HCT116 (cell line): ENCODE measurements around the gene TEX19. TPM values are rescaled to one million over a fixed set of nuclear protein-coding genes. Genes with fewer than 3 reads are reported as not detected.

Experiments
- ATAC-seq: fragments of 200-7000 bp; cut with Tn5 transposase; 2 replicates; pipeline ENCODE4 v1.9.1; 2020; ENCODE audit warnings: mild to moderate bottlenecking, moderate library complexity
- BruUV-seq: library from RNA; stranded (reverse); fragments of 400-500 nt; replicated peaks from 2 replicates; lab custom pipeline; 2021; lab: Mats Ljungman, UMichigan
- CTCF ChIA-PET: fragments of 300-600 bp; sonication (Branson Sonifier 250); formaldehyde crosslinking; loops from one replicate; lab custom pipeline; 2021; ENCODE audit warnings: antibody characterized with exemption; lab: Charles Lee
- POLR2A ChIA-PET: fragments of 300-600, 350-600 bp; sonication (Branson Sonifier 250); formaldehyde crosslinking; loops from one replicate; lab custom pipeline; 2021; ENCODE audit warnings: antibody characterized with exemption; lab: Charles Lee
- RAD21 ChIA-PET, 2 experiments: fragments of 300-600 bp; sonication (Branson Sonifier 250); formaldehyde crosslinking; loops; one replicate each; lab custom pipeline; 2023; ENCODE audit warnings: low total read pairs in 2 of 2; ENCODE audit not compliant: uncharacterized antibody in 2 of 2, unreplicated experiment in 2 of 2, low non-redundant PET in 1 of 2; lab: Charles Lee
- DNase-seq: peaks from one replicate; pipeline ENCODE4 v3.0.0-alpha.2; 2010; ENCODE audit warnings: low read depth, low spot score
- H2AFZ ChIP-seq: fragments of 200-600 bp; shearing (Covaris generic), sonication (generic); 2 replicates; pipeline ENCODE4 v1.6.1; 2017; ENCODE audit warnings: low read depth, mixed run types, mixed read lengths, antibody characterized with exemption, low read length; ENCODE audit not compliant: poor library complexity, severe bottlenecking
- H3K27ac ChIP-seq: 2 replicates; pipeline ENCODE4 v1.5.1; 2012; ENCODE audit warnings: low read depth, low read length
- H3K27me3 ChIP-seq: fragments of 200-600 bp; sonication (generic); 2 replicates; pipeline ENCODE4 v1.6.1; 2016; ENCODE audit warnings: mixed run types, low read length, mixed read lengths; ENCODE audit not compliant: insufficient read depth
- H3K36me3 ChIP-seq, 2 experiments: fragments of 200-500 bp in 1 of 2; fragments of 200-600 bp in 1 of 2; sonication (Bioruptor generic) in 1 of 2; sonication (generic) in 1 of 2; 2 replicates each; pipeline versions ENCODE4 v1.5.1 to v1.6.1; 2014 to 2016; ENCODE audit warnings: low read length in 2 of 2, inconsistent platforms in 1 of 2, mixed read lengths in 1 of 2, mixed run types in 1 of 2; ENCODE audit not compliant: insufficient read depth in 2 of 2, control insufficient read depth in 1 of 2
- H3K4me1 ChIP-seq, 2 experiments: fragments of 200-600 bp in 1 of 2; sonication (generic) in 1 of 2; 2 replicates each; pipeline versions ENCODE4 v1.5.1 to v1.6.1; 2012 to 2017; ENCODE audit warnings: low read length in 2 of 2, inconsistent platforms in 1 of 2, mild to moderate bottlenecking in 1 of 2, mixed read lengths in 1 of 2, mixed run types in 1 of 2, moderate library complexity in 1 of 2; ENCODE audit not compliant: insufficient read depth in 2 of 2, control insufficient read depth in 1 of 2
- H3K4me2 ChIP-seq: fragments of 200-600 bp; sonication (generic); 2 replicates; pipeline ENCODE4 v1.6.1; 2017; ENCODE audit warnings: mixed run types, low read length, mixed read lengths
- H3K4me3 ChIP-seq, 2 experiments: fragments of 200-600 bp in 1 of 2; sonication (generic) in 1 of 2; replicated peaks in 1 of 2; 2 replicates each; pipeline ENCODE4 v1.5.1; 2011 to 2016; ENCODE audit warnings: low read length in 2 of 2, control low read depth in 1 of 2, low read depth in 1 of 2, mild to moderate bottlenecking in 1 of 2, mixed read lengths in 1 of 2, mixed run types in 1 of 2
- H3K79me2 ChIP-seq: fragments of 200-600 bp; sonication (generic); 2 replicates; pipeline ENCODE4 v1.6.1; 2017; ENCODE audit warnings: mild to moderate bottlenecking, mixed run types, low read length, moderate library complexity, mixed read lengths; ENCODE audit not compliant: insufficient read depth
- H3K9ac ChIP-seq: fragments of 200-600 bp; sonication (generic); 2 replicates; pipeline ENCODE4 v1.6.1; 2016; ENCODE audit warnings: low read length, mixed read lengths
- H3K9me2 ChIP-seq: fragments of 200-600 bp; sonication (generic), shearing (Covaris generic); 2 replicates; pipeline ENCODE4 v1.6.1; 2017; ENCODE audit warnings: mixed run types, mild to moderate bottlenecking, moderate library complexity; ENCODE audit not compliant: insufficient read depth
- H3K9me3 ChIP-seq, 2 experiments: fragments of 200-500 bp in 1 of 2; fragments of 200-600 bp in 1 of 2; sonication (Bioruptor generic) in 1 of 2; sonication (generic) in 1 of 2; 2 replicates each; pipeline ENCODE4 v1.6.1; 2014 to 2017; ENCODE audit warnings: low read length in 2 of 2, mixed read lengths in 2 of 2, inconsistent platforms in 1 of 2, low read depth in 1 of 2, mild to moderate bottlenecking in 1 of 2, mixed run types in 1 of 2, moderate library complexity in 1 of 2; ENCODE audit not compliant: control insufficient read depth in 1 of 2, insufficient read depth in 1 of 2
- H4K20me1 ChIP-seq: fragments of 200-600 bp; sonication (generic), shearing (Covaris generic); 2 replicates; pipeline ENCODE4 v1.6.1; 2017; ENCODE audit warnings: mixed run types, mild to moderate bottlenecking, moderate library complexity; ENCODE audit not compliant: insufficient read depth
- CBX3 ChIP-seq: IDR thresholded peaks from 2 replicates; pipeline ENCODE4 v1.6.1; 2012; ENCODE audit warnings: low read depth
- FOSL1 ChIP-seq: IDR thresholded peaks from 2 replicates; pipeline ENCODE4 v1.6.1; 2012; ENCODE audit warnings: low read depth
- JUND ChIP-seq: IDR thresholded peaks from 2 replicates; pipeline ENCODE4 v1.6.1; 2012
- POLR2A ChIP-seq: IDR thresholded peaks from 2 replicates; pipeline ENCODE4 v1.7.0; 2011; ENCODE audit warnings: borderline replicate concordance; ENCODE audit not compliant: insufficient read depth, insufficient read length; ENCODE audit errors: extremely low read depth
- POLR2AphosphoS5 ChIP-seq: IDR thresholded peaks from 2 replicates; pipeline ENCODE4 v1.6.1; 2011; ENCODE audit warnings: mild to moderate bottlenecking, low read depth, low read length, moderate library complexity
- SIN3A ChIP-seq: IDR thresholded peaks from 2 replicates; pipeline ENCODE4 v1.6.1; 2012; ENCODE audit warnings: low read depth
- SP1 ChIP-seq: IDR thresholded peaks from 2 replicates; pipeline ENCODE4 v1.6.1; 2012; ENCODE audit warnings: low read depth
- SRF ChIP-seq: IDR thresholded peaks from 2 replicates; pipeline ENCODE4 v1.6.1; 2012; ENCODE audit warnings: low read depth
- YY1 ChIP-seq: IDR thresholded peaks from 2 replicates; pipeline ENCODE4 v1.6.1; 2011; ENCODE audit warnings: low read length, low read depth, moderate library complexity, mild to moderate bottlenecking; ENCODE audit not compliant: insufficient replicate concordance; ENCODE audit errors: extremely low read depth
- ZFX ChIP-seq: fragments of 450-650 bp; IDR thresholded peaks from 2 replicates; pipeline ENCODE4 v1.6.1; 2017
- ZNF274 ChIP-seq: fragments of 200-500 bp; sonication (Bioruptor generic); IDR thresholded peaks from 2 replicates; pipeline ENCODE4 v1.6.1; 2014; ENCODE audit warnings: mild to moderate bottlenecking, low read depth, low read length, inconsistent platforms
- intact Hi-C: fragments of 100-400 bp; cut with micrococcal nuclease; formaldehyde crosslinking; loops from 2 replicates; pipeline ENCODE4 v1.10.0; 2022
- total RNA-seq: library from RNA; stranded (reverse); gene quantifications from one replicate; pipeline ENCODE4 v1.2.1, GENCODE V29; 2021; ENCODE audit not compliant: unreplicated experiment
- TF ChIP-seq, protein P1 (sequence below): IDR thresholded peaks from 2 replicates; pipeline ENCODE4 v1.6.1; 2012; ENCODE audit warnings: low read depth

TEX19 gene
- total RNA-seq, 1 experiment from 2014 or later, result 2.1 TPM

DNA sequence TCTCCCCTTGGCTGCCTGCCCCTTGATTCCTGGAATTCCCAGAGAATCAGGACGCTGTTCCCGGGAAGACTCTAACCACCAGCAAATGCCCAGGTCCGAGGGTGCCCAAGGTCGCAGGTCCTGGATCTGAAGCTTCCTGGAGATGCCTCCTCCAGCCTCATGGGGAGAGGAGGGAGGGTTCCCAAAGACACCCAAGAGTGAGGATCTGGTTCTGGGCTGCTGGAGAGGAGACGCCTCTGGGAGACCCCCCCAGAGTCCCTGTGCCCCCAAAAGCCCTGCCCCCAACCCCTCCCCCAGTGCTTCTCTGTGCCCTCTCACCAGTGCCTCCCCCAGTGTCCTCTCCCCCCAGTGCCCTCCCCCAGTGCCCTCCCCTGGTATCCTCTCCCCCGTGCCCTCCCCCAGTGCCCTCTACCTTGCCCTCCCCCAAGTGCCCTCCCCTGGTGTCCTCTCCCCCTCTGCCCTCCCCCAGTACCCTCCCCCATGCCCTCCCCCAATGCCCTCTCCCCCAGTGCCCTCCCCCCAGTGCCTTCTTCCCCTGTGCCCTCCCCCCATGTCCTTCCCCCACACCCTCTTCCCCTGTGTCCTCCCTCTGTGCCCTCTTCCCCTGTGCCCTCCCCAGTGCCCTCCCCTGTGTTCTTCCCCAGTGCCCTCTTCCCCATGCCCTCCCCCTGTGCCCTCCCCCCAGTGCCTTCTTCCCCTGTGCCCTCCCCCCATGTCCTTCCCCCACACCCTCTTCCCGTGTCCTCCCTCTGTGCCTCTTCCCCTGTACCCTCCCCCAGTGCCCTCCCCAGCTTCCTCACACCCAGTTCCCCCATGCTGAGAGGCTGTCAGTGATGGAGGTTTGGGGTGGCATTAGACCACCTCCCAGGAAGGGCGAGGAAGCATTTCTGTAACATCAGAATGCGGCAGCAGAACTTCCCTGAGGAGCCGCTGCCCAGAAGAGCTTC, 19.1 kb upstream of the TEX19 start:
- Histone ChIP-seq H3K9me3 (no peaks in the 10 kb centered on the region), H2AFZ (peak overlapping the region; percentile 10), H4K20me1 (no peaks in the 10 kb centered on the region), H3K9ac (peak overlapping the region; percentile 70), H3K27ac (peak overlapping the region; percentile 96), H3K36me3 (no peaks in the 10 kb centered on the region), H3K27me3 (no peaks in the 10 kb centered on the region), H3K4me3 (peak overlapping the region; percentile 49 to 61), H3K4me2 (peak overlapping the region; percentile 89), H3K4me1 (peaks cover 50 to 65% of the 10 kb centered on the region in 2 experiments), H3K79me2 (no peaks in the 10 kb centered on the region), H3K9me2 (no peaks in the 10 kb centered on the region)
- ATAC-seq, result peak; percentile 33
- intact Hi-C loops, result loop anchor here (2.0 to 5.0 kb wide), 2 partner anchors 253 to 308 kb away; partner anchors contain the start of gene RAC3
- POLR2A ChIA-PET, result interaction anchor here (1.3 to 2.0 kb wide), 2 partner anchors 57 to 111 kb away, joined by 3 to 4 read pairs; partner anchors contain the start of gene SLC16A3
- RAD21 ChIA-PET, result interaction anchor here in 1 of 2 experiments (0.7 kb wide), 1 partner anchor 428 kb away, joined by 4 read pairs; no protein-coding TSS in a partner anchor
- TF ChIP-seq ZFX, result no peak
- no peak for TF ChIP-seq SRF
- TF ChIP-seq CBX3, result no peak
- TF ChIP-seq FOSL1, result no peak
- TF ChIP-seq ZNF274, result no peak
- TF ChIP-seq POLR2AphosphoS5, result no peak
- TF ChIP-seq JUND, result no peak
- no peak for TF ChIP-seq SP1
- TF ChIP-seq SIN3A, result no peak
- no peak for TF ChIP-seq POLR2A
- TF ChIP-seq, protein P1, sequence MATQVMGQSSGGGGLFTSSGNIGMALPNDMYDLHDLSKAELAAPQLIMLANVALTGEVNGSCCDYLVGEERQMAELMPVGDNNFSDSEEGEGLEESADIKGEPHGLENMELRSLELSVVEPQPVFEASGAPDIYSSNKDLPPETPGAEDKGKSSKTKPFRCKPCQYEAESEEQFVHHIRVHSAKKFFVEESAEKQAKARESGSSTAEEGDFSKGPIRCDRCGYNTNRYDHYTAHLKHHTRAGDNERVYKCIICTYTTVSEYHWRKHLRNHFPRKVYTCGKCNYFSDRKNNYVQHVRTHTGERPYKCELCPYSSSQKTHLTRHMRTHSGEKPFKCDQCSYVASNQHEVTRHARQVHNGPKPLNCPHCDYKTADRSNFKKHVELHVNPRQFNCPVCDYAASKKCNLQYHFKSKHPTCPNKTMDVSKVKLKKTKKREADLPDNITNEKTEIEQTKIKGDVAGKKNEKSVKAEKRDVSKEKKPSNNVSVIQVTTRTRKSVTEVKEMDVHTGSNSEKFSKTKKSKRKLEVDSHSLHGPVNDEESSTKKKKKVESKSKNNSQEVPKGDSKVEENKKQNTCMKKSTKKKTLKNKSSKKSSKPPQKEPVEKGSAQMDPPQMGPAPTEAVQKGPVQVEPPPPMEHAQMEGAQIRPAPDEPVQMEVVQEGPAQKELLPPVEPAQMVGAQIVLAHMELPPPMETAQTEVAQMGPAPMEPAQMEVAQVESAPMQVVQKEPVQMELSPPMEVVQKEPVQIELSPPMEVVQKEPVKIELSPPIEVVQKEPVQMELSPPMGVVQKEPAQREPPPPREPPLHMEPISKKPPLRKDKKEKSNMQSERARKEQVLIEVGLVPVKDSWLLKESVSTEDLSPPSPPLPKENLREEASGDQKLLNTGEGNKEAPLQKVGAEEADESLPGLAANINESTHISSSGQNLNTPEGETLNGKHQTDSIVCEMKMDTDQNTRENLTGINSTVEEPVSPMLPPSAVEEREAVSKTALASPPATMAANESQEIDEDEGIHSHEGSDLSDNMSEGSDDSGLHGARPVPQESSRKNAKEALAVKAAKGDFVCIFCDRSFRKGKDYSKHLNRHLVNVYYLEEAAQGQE, result no peak
- no peak for TF ChIP-seq YY1
- CTCF ChIA-PET, result interaction anchor here (0.5 to 1.6 kb wide), 3 partner anchors 10 to 302 kb away, joined by 3 to 5 read pairs (median 4); partner anchors contain the start of gene DCXR
- BruUV-seq, result no TSS peak
- no peak for DNase-seq
